HFF-Myc (cell line): ENCODE data around the gene MDFIC.

Experiments
- DNase-seq: peaks from one replicate; pipeline ENCODE4 v3.0.0-alpha.2; 2011; ENCODE audit warnings: low read depth; ENCODE audit errors: extremely low read depth
- H3K4me3 ChIP-seq: replicated peaks from 2 replicates; pipeline ENCODE4 v1.5.1; 2011; ENCODE audit warnings: low read depth, mild to moderate bottlenecking, control low read depth, low read length
- CTCF ChIP-seq: IDR thresholded peaks from 2 replicates; pipeline ENCODE4 v1.5.1; 2012; ENCODE audit warnings: mild to moderate bottlenecking, low read depth, low read length, control low read depth; ENCODE audit errors: missing control alignments

Gene MDFIC

GRCh38 chr7:115047958-115048720, 126.2 kb downstream of the MDFIC start:
- TF ChIP-seq CTCF, result no peak
- peak; percentile 31 for DNase-seq
- no peak overlapping the region for H3K4me3 ChIP-seq

GRCh38 chr7:115052706-115053105, 130.8 kb downstream of the MDFIC start:
- TF ChIP-seq CTCF, result no peak
- no peak for DNase-seq
- H3K4me3 ChIP-seq, result no peak overlapping the region

GRCh38 chr7:115054478-115055065, 132.7 kb downstream of the MDFIC start:
- no peak overlapping the region for H3K4me3 ChIP-seq
- DNase-seq, result no peak
- TF ChIP-seq CTCF, result no peak

- no peak overlapping the region for H3K4me3 ChIP-seq
- no peak for DNase-seq
- TF ChIP-seq CTCF, result no peak
Observed at GRCh38 chr7:115056019-115056418, 134.1 kb downstream of the MDFIC start.

GRCh38 chr7:115058726-115059125, 136.8 kb downstream of the MDFIC start:
- no peak for DNase-seq
- no peak overlapping the region for H3K4me3 ChIP-seq
- no peak for TF ChIP-seq CTCF

- DNase-seq, result no peak
- H3K4me3 ChIP-seq, result no peak overlapping the region
- no peak for TF ChIP-seq CTCF
Observed at GRCh38 chr7:115059321-115059720, 137.4 kb downstream of the MDFIC start.
